IPS DF 4.7 (cell line): ENCODE results near the gene TSC22D3.
"Not testable (repeated sequence)": the region's sequence is repeated elsewhere in the genome, so short reads cannot be mapped to it uniquely, and the experiment has no call there.

Experiments used
- DNase-seq: peaks from one replicate; pipeline ENCODE4 v3.0.0-alpha.2; 2013; ENCODE audit warnings: low spot score; ENCODE audit errors: extremely low read depth

Gene TSC22D3

DNA sequence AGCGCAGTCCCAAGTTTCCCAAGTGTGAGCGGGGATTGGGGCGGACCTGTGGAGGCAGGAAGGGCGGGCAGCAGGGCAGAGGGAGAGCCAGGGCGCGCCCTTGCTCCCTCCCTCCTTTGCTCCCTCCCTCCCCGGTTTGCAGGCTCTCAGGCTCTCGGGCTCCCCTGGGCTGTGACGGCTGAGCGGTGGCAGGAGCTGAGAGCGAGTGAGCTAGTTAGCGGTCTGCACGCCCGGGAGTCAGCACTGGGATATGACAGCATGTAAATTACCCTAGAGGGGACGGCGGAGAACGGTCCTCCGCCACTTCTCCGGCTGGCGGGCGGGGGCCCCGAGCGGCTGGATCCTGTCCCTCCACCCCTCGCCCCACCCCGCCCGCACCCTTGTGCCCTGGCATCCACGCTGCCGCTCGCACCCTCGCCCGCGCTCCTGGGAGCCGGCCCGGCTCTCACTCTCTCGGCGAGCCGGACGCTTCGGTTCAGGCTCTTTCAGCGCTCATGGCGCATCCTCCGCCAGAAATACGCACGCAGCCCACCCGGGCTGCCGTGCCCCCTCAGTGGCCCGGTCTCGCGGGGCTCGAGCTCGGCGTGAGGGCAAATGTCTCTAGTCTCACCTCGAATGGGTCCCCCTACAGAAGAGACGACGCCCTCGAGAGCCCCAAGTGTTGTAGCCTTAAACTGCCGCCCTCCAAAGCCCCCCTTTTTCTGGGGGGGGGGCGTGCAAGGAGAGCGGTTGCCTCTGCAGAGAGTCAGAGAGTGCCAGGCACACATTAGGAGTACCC is at the start of gene TSC22D3:
TSC22D3 (minus strand) TSS at position 54 of the 778 bp plus-strand sequence. CDS start 368 bp downstream, outside the sequence.
- no peak for DNase-seq

DNA sequence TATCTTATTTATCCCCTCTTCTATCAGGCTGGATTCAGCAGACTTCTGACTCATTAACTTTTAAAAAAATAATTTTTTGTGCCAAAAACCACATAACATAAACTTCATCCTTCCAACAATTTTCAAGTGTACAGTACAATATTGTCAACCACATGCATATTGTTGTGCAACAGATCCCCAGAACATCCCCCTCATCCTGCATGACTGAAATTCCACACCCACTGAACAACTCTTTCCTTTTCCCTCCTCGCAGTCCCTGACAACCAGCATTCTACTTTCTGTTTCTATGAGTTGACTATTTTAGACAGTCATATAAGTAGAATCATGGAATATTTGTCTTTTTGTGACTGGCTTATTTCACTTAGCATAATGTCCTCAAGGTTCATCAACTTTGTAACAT is 47.9 kb upstream of the TSC22D3 start:
- no peak for DNase-seq

DNA sequence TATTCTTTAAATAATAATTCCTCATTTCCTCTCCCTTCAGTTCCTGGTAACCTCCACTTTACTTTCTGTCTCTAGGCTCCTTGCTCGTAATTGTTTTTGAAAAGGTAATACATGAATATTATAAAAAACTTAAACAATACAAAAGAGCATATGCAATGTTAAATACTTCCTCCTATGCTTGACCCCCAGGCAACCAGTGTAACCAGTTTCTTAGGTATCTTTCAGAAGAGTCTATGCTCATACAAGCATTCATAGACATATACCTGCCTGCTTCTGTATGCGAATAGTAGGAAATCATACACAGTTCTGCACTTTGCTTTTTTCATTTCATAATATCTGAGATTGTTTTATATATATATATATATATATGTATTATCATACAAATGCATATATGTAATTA is 47.5 kb upstream of the TSC22D3 start:
- DNase-seq = no peak

DNA sequence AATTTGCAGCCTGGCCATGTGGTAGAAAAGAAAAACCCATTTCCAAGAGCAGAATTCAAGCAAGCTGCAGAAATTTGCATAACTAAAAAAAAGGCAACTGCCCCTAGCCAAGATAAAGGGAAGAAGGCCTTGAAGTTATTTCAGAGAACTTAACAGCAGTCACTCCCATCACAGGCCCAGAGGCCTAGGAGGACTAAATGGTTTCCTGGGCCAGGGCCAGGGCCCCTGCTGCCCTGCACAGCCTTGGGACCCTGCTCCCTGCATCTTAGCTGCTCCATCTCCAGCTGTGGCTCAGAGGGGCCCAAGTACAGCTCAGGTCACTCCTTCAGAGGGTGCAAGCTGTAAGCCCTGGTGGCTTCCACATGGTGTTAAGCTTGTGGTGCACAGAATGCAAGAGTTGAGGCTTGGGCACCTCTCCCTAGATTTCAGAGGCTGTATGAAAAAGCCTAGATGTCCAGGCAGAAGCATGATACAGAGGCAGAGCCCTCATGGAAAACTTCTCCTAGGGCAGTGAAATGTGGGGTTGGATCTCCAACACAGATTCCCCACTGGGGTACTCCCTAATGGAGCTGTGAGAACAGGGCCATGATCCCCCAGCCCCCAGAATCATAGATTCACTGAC is 43.4 kb upstream of the TSC22D3 start:
- no peak for DNase-seq

DNA sequence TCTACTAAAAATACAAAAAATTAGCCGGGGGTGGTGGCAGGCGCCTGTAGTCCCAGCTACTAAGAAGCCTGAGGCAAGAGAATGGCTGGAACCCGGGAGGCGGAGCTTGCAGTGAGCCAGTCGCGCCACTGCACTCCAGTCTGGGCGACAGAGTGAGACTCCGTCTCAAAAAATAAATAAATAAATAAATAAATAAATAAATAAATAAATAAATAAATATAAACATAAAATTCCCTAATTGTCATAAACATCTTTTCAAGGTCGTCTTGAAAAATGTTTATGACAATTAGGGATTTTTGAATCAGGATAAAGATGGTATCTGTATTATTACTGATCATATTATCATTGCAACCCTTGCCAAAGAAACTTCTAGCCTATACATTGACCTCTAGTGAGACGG is 34.5 kb upstream of the TSC22D3 start:
- DNase-seq = not testable (repeated sequence)

DNA sequence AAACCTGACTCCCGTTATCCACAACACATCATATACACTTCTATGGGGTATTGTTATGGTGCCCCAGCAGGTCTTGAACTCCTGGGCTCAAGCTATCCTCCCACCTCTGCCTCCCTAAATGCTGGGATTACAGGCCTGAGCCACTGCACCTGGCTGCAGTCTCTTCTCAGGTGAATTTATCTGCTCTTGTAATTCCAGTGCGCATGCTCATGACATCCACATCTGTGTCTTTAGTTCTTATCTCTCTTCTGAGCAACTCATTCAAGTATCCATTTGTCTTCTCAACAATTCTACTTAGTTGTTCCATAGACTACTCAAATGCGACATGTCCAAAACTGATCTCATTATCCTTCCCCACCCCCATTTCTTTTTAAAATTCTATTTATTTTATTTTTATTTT is 29.6 kb upstream of the TSC22D3 start:
- DNase-seq = no peak

DNA sequence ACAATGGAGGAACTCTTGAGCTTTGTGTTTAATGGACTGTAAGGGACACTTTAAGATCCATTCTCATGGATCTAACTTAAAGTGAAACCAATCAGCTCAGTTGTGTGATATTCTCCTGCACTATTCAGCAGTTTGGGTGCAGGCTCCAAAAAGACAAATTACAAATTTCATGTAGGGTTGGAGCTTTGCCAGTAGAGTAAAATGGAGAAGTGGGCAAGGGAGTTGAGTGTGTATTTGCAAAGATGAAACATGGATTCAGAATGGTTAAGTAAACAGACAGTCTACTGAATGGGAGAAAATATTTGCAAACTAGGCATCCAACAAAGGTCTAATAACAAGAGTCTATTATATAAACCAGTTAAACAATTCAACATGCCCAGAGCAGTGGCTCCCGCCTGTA is 28.8 kb upstream of the TSC22D3 start:
- no peak for DNase-seq

DNA sequence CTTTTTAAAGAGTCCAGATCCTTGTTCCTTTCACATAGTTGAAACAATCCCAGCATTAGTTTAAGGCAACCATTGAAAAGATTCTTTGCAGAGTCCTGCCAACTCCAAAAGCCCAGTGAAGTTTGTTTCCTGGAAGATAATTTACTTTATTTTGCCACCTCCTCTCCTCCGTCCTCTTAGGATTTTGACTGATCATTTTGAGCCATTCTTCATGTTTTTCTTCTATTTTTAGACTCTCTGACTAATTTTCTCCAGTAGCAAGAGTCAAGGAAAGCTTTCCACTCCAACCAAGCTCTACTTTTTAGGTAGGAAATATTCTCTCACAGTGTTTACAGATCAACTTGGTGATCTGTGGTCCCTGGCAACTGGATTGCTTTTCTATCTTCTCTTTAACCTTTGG is 12.2 kb upstream of the TSC22D3 start:
- no peak for DNase-seq

DNA sequence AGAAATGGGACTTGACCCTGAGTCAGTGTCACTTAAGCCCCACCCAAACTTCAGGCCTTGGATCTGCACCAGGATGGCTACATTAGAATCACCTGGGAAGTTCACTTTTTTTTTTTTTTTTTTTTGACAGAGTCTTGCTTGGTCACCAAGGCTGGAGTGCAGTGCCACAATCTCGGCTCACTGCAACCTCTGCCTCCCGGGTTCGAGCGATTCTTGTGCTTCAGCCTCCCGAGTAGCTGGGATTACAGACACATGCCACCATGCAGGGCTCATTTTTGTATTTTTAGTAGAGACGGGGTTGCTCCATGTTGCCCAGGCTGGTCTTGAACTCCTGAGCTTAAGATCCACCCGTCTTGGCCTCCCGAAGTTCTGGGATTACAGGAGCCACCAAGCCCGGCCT is 4.9 kb upstream of the TSC22D3 start:
- no peak for DNase-seq

DNA sequence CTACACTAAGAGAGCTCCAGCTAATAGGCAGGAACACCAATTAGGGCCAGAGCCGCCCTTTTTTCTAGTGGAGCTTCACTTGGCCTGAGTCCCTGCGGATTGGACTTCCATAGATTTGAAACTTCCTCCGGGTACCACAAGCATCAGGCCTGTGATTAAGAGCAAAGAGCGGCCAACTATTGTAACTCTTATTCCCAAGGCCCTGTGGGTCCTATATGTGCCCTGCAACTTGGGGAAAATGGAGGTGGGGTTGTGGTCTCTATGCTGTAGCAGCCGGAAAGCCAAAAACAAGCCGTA is 1.9 kb upstream of the TSC22D3 start, which contains the start of gene NCBP2L:
NCBP2L (plus strand) TSS at position 198 of the 297 bp plus-strand sequence. CDS start 16,488 bp downstream, outside the sequence.
- DNase-seq = no peak

DNA sequence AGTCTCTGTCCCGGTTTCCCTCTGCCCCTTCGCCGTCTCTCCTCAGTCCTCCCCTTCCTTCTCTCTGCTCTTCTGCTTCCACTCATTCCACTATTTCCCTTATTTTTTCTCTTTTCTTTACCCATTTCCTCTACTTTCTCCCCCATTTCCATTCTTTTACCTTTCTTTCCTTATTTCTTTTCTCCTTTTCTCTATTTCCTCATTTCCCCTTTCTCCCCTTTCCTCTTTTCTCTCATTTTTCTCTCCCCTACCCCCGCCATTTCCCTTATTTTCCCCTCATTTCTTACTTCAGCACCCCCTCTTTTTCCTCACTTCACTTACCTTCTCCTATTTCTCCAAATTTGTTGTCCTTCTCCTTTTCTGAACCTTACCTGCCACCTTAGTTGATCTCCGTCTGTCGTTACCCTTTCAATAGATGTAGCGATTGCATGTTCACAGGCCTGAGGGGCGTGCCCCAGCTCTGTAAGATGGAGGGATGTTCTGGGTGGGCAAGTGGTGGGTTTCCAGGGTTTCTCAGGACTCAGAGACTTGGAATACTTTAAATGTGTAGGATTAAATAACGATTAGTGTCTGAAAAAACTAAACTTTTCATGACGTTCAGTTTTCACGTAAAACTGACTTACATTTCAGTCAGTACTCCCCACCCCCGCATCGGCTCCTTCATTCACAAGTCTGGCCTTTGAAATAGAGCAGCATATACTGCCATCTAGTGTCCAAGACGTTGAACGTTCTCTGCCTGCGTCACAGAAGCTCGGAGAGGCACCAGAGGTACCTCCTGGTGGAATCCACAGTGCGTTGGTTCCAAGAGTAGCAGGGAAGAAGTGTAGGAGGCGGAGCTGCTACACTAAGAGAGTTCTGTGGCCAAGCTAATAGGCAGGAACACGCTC is 1.3 kb upstream of the TSC22D3 start:
- DNase-seq = peak; percentile 46

DNA sequence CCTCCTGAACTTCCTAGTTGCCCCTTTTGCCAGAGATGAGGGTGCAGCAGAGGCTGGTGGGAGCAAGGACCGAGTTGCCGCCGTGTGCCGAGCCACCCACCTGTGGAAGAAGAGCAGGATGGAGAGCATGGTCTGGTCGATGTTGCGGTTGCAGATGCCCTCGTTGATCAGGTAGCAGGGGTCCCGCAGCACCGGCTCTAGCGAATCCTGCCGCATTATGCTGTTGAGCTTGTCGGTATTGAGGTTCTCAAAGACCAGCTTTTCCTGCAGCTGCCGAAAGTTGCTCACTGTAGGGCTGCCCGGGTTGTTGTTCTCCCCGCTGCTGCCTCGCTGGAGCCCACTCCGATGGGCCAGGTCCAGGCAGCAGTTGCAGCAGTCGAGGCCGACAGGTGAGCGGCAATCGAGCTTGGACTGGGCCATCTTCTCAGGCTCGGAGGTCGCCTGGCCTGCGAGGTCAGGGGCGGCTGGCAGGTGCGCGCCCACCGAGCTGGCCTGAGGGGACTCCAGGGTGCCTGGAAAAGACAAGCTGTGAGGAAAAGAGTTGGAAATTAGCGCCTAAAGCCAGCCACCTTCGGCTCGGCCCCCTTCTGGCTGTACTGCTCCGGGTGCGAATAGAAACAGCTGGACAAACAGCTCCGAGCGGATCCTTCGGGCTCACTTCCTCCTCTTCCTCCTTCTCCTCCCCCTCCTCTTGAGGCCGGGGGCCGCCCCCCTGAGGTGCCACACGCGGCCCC is 420 bp downstream of the TSC22D3 start:
- no peak for DNase-seq

DNA sequence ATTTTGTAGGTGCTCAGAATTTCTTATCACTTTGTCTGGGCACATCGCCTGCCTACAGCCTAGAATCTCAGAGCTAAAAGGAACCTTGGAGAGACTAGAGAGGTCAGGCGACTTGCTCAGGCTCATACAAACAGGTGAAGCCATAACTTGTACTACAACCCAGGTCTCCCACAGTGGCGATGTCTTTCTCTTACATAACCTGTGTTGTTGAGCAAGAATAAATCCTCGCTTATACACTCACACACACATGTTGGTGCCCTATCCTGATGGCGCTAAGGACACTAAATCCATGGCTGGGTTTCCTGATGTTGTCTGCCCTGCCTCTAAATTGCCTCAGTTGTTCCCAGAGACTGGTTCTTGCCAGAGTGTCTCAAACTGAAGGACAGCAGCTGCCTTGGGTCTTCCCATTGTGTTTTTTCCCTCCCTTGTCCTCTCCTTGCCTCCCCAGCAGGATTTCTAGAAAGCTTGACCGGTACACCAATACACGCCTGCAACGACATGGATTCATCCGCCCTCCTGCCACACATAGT is 1.6 kb downstream of the TSC22D3 start:
- no peak for DNase-seq

DNA sequence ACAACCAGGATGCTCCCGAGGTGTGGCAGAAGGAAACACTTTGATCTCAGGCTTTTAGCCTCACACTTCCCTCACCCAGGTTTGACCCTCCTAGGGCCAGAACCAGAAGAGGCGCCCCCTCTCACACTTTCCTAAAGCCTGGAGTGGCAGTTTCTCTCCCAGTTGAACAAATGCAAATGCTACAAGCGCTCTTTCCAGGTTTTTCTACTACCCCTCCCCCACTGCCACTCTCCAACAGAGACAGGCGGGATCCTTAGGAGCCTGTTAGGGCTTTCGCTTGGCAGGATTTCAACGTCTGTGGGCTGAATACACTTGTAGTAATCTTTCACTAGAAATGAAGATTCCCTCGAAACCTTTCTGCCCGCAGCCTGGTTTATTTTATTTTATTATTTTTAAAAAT is 2.4 kb downstream of the TSC22D3 start:
- no peak for DNase-seq

DNA sequence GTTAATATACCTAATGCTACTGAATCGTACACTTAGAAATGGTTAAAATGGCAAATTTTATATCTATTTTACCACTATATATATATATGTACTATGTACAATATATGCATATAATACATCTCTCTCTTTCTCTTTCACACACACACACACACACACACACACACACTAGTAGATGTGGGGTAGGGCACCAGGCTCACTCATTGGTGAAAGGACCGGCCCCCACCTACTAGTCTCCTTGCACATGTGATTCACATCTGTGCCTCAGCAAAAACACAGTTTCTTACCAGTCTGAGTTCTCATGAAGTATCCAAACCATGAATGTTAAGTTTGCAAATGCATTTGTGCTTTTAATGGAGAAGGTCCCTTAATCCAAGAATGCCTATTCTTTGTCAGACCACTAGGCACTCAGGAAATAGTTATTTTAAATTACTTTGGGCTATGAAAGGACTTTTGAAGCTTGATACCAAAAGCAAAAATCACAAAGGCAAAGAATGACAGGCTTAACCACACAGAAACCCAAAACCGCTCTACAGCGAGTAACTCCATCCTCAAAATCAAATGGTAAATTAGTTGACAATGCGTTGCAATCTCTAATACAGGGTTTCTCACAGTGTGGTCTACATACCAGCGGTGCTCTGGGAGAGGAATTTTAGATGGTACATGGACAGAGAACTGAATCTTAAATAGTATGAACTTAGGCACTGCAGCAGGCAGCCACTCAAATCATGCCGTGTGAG is 5.8 kb downstream of the TSC22D3 start:
- no peak for DNase-seq

DNA sequence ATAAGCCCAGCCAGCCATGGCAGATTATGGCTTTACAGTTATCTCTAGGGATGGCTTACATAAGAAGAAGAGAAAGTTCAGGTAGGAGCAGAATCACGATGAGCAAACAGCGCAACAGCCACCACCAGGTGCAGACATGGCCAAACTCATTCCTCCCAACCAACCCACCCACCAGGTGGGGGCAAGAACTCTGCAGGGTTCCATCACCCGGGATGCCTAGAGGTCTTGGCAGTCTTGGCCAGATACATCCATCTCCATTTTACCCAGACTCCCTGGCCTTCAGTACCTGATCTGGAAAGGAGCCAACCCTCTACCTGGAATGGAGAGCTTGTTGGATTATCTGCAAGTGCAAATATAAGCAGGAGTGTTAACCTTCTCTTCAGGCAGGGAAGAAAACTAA is 7.5 kb downstream of the TSC22D3 start:
- DNase-seq = no peak

DNA sequence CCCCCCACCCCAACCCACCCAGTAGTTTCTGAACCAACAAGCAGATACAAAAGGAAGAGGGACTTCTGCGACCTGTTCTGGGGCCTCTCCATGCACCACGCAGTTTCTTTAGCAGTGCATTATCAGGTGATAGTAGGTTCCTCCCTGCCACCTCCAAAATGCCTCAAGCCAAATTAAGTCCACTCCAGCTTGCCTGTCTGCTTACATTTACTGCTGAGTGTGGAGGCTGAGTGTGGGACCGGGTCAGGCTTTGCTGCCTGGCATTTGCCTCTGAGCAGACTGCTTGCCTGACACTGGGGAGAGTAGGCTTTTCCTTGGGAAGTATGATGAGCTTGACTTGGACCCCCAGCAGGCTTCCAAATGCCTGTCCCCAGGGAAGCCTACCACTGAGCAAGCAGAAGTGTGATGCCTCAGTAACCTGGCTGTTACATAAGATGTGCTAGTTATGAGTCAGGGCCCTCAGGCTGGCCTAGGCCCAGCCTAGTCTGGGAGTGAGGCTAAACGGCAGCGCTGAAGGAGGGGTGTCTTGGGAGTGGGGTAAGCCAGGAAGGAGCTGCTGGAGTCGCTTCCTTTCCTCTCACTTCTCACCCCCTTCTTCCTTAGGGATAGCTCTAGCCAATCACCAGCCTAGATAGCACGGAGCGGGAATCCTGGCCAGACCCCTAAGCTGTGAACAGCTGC is 9.0 kb downstream of the TSC22D3 start:
- no peak for DNase-seq

DNA sequence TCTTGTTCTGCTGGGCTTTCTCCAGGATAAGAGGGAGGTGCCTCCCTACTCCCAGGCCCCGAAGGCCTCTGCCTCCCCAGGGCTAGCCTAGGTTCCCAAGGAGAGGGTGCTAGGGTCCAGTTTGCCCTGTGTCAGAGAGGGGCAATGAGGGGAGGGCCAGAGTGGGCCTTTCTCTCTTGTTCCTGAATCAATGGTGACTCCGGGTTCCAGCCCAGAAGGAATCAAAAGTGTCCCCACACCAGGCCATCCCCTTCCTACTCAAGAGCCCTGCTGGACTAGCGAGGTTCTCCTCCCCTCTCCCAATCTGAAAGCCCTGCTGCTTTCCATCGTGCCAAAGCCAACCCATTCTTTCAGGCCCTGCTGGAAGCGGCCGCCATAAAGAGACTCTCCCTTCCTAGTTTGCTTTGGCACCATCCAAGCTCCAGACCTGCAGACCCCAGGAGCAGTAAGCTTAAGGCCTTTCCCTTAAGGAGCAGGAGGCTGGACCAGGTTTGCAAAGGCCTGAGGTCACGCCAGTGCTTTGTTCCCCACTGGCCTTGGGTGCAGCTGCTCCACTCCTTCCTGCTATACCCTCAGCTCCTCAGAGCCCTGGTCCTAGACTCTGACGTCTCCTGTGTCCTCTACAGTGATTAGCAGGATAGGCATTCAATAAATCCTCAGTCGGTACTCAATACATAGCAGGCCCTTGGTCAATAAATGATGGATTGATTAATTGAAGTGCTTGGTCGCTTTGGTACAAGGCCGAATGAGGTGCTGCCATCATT is 10.6 kb downstream of the TSC22D3 start:
- DNase-seq = no peak

DNA sequence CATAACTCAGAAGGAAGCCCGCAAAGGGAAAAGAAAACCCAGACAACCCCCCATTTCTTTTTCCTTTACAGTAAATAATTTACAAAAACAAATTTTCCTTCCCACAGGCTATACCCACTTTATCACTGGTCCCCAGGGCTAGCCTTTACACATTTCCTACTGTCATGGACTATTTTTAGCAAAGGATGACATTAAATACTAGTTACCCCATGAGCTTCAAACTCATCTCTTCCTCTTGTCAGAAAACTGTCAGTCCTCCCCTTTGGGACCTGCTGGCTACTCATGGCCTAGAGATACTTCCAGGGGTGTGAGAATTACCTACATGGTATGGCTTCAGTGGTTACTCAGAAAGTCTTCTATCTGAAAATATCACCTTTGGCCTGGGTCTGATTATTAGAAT is 11.9 kb downstream of the TSC22D3 start:
- no peak for DNase-seq
